PC-3 (cell line): ENCODE data around the gene TMSB4X. TPM values are rescaled to one million over a fixed set of nuclear protein-coding genes. Genes with fewer than 3 reads are reported as not detected.

Experiments
- ATAC-seq: fragments of 200-7000 bp; cut with Tn5 transposase; 2 replicates; pipeline ENCODE4 v1.9.1; 2020; ENCODE audit warnings: mild to moderate bottlenecking, moderate library complexity
- BruUV-seq: library from RNA; stranded (reverse); fragments of 400-500 nt; replicated peaks from 2 replicates; lab custom pipeline; 2021; lab: Mats Ljungman, UMichigan
- CTCF ChIA-PET: fragments of 300-600 bp; sonication (Branson Sonifier 250); formaldehyde crosslinking; loops from one replicate; lab custom pipeline; 2022; ENCODE audit warnings: antibody characterized with exemption; lab: Charles Lee
- POLR2A ChIA-PET: fragments of 300-600 bp; sonication (Branson Sonifier 250); formaldehyde crosslinking; loops from one replicate; lab custom pipeline; 2022; ENCODE audit warnings: antibody characterized with exemption; ENCODE audit not compliant: unreplicated experiment; lab: Charles Lee
- DNase-seq: peaks from one replicate; pipeline ENCODE4 v3.0.0-alpha.2; 2015
- H2AFZ ChIP-seq: fragments of 300-600 bp; sonication (generic); 2 replicates; pipeline ENCODE4 v1.6.0; 2016; ENCODE audit warnings: antibody characterized with exemption, low read length
- H3F3A ChIP-seq: fragments of 300-600 bp; sonication (generic); one replicate; pipeline ENCODE4 v1.6.0; 2017; ENCODE audit warnings: antibody characterized with exemption, low read length, control low read depth, mild to moderate bottlenecking; ENCODE audit not compliant: unreplicated experiment
- H3K27ac ChIP-seq: fragments of 300-600 bp; sonication (generic); 2 replicates; pipeline ENCODE4 v1.5.1; 2016; ENCODE audit warnings: mild to moderate bottlenecking, low read length
- H3K27me3 ChIP-seq: fragments of 300-600 bp; sonication (generic); 2 replicates; pipeline ENCODE4 v1.6.1; 2016; ENCODE audit warnings: low read length, mixed read lengths
- H3K36me3 ChIP-seq: fragments of 300-600 bp; sonication (generic); 2 replicates; pipeline ENCODE4 v1.6.1; 2016; ENCODE audit warnings: low read depth, mixed run types, low read length, mixed read lengths
- H3K4me1 ChIP-seq: fragments of 300-600 bp; sonication (generic); 2 replicates; pipeline ENCODE4 v1.5.1; 2016; ENCODE audit warnings: low read length; ENCODE audit not compliant: insufficient read depth
- H3K4me2 ChIP-seq: fragments of 300-600 bp; sonication (generic); 2 replicates; pipeline ENCODE4 v1.6.0; 2016; ENCODE audit warnings: low read length
- H3K4me3 ChIP-seq: fragments of 300-600 bp; sonication (generic); 2 replicates; pipeline ENCODE4 v1.5.1; 2016; ENCODE audit warnings: mild to moderate bottlenecking, low read length, mixed read lengths
- H3K79me2 ChIP-seq: fragments of 300-600 bp; sonication (generic); 2 replicates; pipeline ENCODE4 v1.6.1; 2017; ENCODE audit warnings: low read length, mixed read lengths
- H3K9ac ChIP-seq: fragments of 300-600 bp; sonication (generic); 2 replicates; pipeline ENCODE4 v1.6.0; 2016; ENCODE audit warnings: mild to moderate bottlenecking, low read length
- H3K9me2 ChIP-seq: fragments of 300-600 bp; sonication (generic); replicated peaks from 2 replicates; pipeline ENCODE4 v1.6.1; 2016; ENCODE audit warnings: mixed run types, low read length, mixed read lengths
- H3K9me3 ChIP-seq: fragments of 300-600 bp; sonication (generic); 2 replicates; pipeline ENCODE4 v1.6.1; 2016; ENCODE audit warnings: low read length, mixed read lengths
- H4K20me1 ChIP-seq: fragments of 300-600 bp; sonication (generic); 2 replicates; pipeline ENCODE4 v1.6.1; 2016; ENCODE audit warnings: low read length, mixed read lengths
- CTCF ChIP-seq: fragments of 300-600 bp; sonication (generic); conservative IDR thresholded peaks from 2 replicates; pipeline ENCODE4 v1.5.1; 2017; ENCODE audit warnings: antibody characterized with exemption, low read depth, mild to moderate bottlenecking, low read length
- EZH2 ChIP-seq: fragments of 300-600 bp; sonication (generic); IDR thresholded peaks from one replicate; pipeline ENCODE4 v1.6.1; 2017; ENCODE audit warnings: antibody characterized with exemption, mild to moderate bottlenecking, low read length; ENCODE audit not compliant: unreplicated experiment
- EZH2phosphoT487 ChIP-seq: fragments of 300-600 bp; sonication (generic); IDR thresholded peaks from 2 replicates; pipeline ENCODE4 v1.6.1; 2018; ENCODE audit warnings: mild to moderate bottlenecking, antibody characterized with exemption, low read length, borderline replicate concordance
- intact Hi-C: fragments of 100-400 bp; cut with micrococcal nuclease; formaldehyde crosslinking; loops from 2 replicates; pipeline ENCODE4 v1.9.0; 2023
- total RNA-seq: library from RNA; depleted of rRNA; stranded (reverse); fragments of >200 nt; gene quantifications from 2 replicates; pipeline ENCODE4 v1.2.3, GENCODE V29; 2014

The TMSB4X gene
- total RNA-seq, 1 experiment from 2014 or later, result 2,159 TPM

GRCh38 chrX:13001961-13002671, 27.2 kb downstream of the TMSB4X start:
- no peaks in the 10 kb centered on the region for H3K36me3 ChIP-seq
- H3K4me1 ChIP-seq, result peaks cover 72% of the 10 kb centered on the region
- CTCF ChIA-PET, result no interaction called here
- peak overlapping the region; percentile 80 for H3K9ac ChIP-seq
- H3K9me3 ChIP-seq, result no peaks in the 10 kb centered on the region
- H4K20me1 ChIP-seq, result no peaks in the 10 kb centered on the region
- DNase-seq, result peak; percentile 84
- intact Hi-C loops, result loop anchor here (1.0 to 5.0 kb wide), 3 partner anchors 13 to 486 kb away; no protein-coding TSS in a partner anchor
- H3F3A ChIP-seq, result peaks cover 9% of the 10 kb centered on the region
- no peaks in the 10 kb centered on the region for H3K27me3 ChIP-seq
- peak overlapping the region; percentile 35; the same call in 1 of the 2 replicates for H3K4me3 ChIP-seq
- BruUV-seq, result TSS peak; percentile 60
- no peak overlapping the region for H2AFZ ChIP-seq
- POLR2A ChIA-PET, result no interaction called here
- peak; percentile 80 for ATAC-seq
- H3K4me2 ChIP-seq, result peak overlapping the region; percentile 72
- no peaks in the 10 kb centered on the region for H3K9me2 ChIP-seq
- peak overlapping the region; percentile 99 for H3K27ac ChIP-seq
- no peaks in the 10 kb centered on the region for H3K79me2 ChIP-seq
- TF ChIP-seq EZH2 (no peak), EZH2phosphoT487 (no peak), CTCF (no peak)

- CTCF ChIA-PET, result no interaction called here
- no TSS peak for BruUV-seq
Measured at GRCh38 chrX:13005661-13006473, 31.0 kb downstream of the TMSB4X start.

More at GRCh38 chrX:13005661-13006473, 31.0 kb downstream of the TMSB4X start:
- Histone ChIP-seq H3K9me3 (no peaks in the 10 kb centered on the region), H3K4me1 (peaks cover 78% of the 10 kb centered on the region), H3K4me2 (no peak overlapping the region), H3K9me2 (no peaks in the 10 kb centered on the region), H3K27me3 (no peaks in the 10 kb centered on the region), H3K27ac (peak overlapping the region; percentile 97), H3K79me2 (no peaks in the 10 kb centered on the region), H2AFZ (no peak overlapping the region), H3F3A (peaks cover 9% of the 10 kb centered on the region), H3K4me3 (no peak overlapping the region), H3K36me3 (no peaks in the 10 kb centered on the region), H4K20me1 (no peaks in the 10 kb centered on the region), H3K9ac (no peak overlapping the region)
- intact Hi-C loops, result loop anchor here (5.0 kb wide), 2 partner anchors 116 to 176 kb away; no protein-coding TSS in a partner anchor
- TF ChIP-seq EZH2phosphoT487 (no peak), EZH2 (no peak), CTCF (no peak)
- POLR2A ChIA-PET, result no interaction called here
- DNase-seq, result no peak
- no peak for ATAC-seq
